G401.6 (cell line): ENCODE data around the gene PLBD2.

Experiments
- FAIRE-seq: peaks from 2 replicates; lab custom pipeline; 2012; peaks lifted over from hg19 to GRCh38; lab: Jason Lieb, UNC

The PLBD2 gene

GRCh38 chr12:113370923-113371682, 12.7 kb downstream of the PLBD2 start:
- FAIRE-seq, result no peak

GRCh38 chr12:113371808-113372207, 13.4 kb downstream of the PLBD2 start:
- FAIRE-seq, result no peak

- no peak for FAIRE-seq
Measured at GRCh38 chr12:113372371-113372770, 14.0 kb downstream of the PLBD2 start.

GRCh38 chr12:113373440-113373839, 15.1 kb downstream of the PLBD2 start:
- no peak for FAIRE-seq

- no peak for FAIRE-seq
Measured at GRCh38 chr12:113373969-113374368, 15.6 kb downstream of the PLBD2 start.

GRCh38 chr12:113374823-113375428, 16.5 kb downstream of the PLBD2 start:
- FAIRE-seq, result no peak

GRCh38 chr12:113378291-113378690, 19.9 kb downstream of the PLBD2 start:
- FAIRE-seq, result no peak

GRCh38 chr12:113381220-113381619, 22.8 kb downstream of the PLBD2 start:
- no peak for FAIRE-seq

- no peak for FAIRE-seq
Measured at GRCh38 chr12:113382206-113382605, 23.8 kb downstream of the PLBD2 start.

GRCh38 chr12:113384778-113385177, 26.4 kb downstream of the PLBD2 start:
- FAIRE-seq, result no peak

GRCh38 chr12:113385282-113385882, 27.0 kb downstream of the PLBD2 start:
- no peak for FAIRE-seq

- no peak for FAIRE-seq
Measured at GRCh38 chr12:113386866-113387566, 28.6 kb downstream of the PLBD2 start.

GRCh38 chr12:113387631-113388030, 29.2 kb downstream of the PLBD2 start:
- FAIRE-seq, result no peak

GRCh38 chr12:113388351-113388750, 30.0 kb downstream of the PLBD2 start:
- no peak for FAIRE-seq

- FAIRE-seq, result no peak
Measured at GRCh38 chr12:113390064-113391043, 32.0 kb downstream of the PLBD2 start.

- FAIRE-seq, result no peak
Measured at GRCh38 chr12:113391145-113391544, 32.8 kb downstream of the PLBD2 start.

GRCh38 chr12:113391650-113392337, 33.4 kb downstream of the PLBD2 start:
- no peak for FAIRE-seq

GRCh38 chr12:113392520-113392919, 34.1 kb downstream of the PLBD2 start:
- FAIRE-seq, result no peak

GRCh38 chr12:113392988-113393579, 34.7 kb downstream of the PLBD2 start:
- FAIRE-seq, result no peak

- FAIRE-seq, result no peak
Measured at GRCh38 chr12:113393749-113394148, 35.4 kb downstream of the PLBD2 start.

- no peak for FAIRE-seq
Measured at GRCh38 chr12:113395119-113395518, 36.7 kb downstream of the PLBD2 start.
